ENCODE results near the gene CFAP221. TPM values are rescaled to one million over a fixed set of nuclear protein-coding genes. Genes with fewer than 3 reads are reported as not detected.

The CFAP221 gene
- total RNA-seq, 1 experiment from 2014 or later: 0.20 TPM

- Histone ChIP-seq H2BK20ac (ENCODE audit: low read depth, low read length, poor library complexity, severe bottlenecking) (no peak overlapping the region), H4K20me1 (ENCODE audit: control insufficient read depth, insufficient read depth, insufficient read length) (no peaks in the 10 kb centered on the region), H2BK120ac (ENCODE audit: low read depth, low read length, poor library complexity, severe bottlenecking) (no peak overlapping the region), H3K23ac (ENCODE audit: insufficient read length, low read depth, low read length) (no peak overlapping the region), H3K27ac (ENCODE audit: insufficient read length, low read depth, low read length) (no peak overlapping the region), H3K79me1 (ENCODE audit: insufficient read depth, low read depth, low read length, poor library complexity, severe bottlenecking) (no peaks in the 10 kb centered on the region), H3K9ac (ENCODE audit: extremely low read depth, insufficient read length, low read length) (no peak overlapping the region), H3K4me1 (ENCODE audit: insufficient read depth, low read length) (no peaks in the 10 kb centered on the region), H3K4ac (ENCODE audit: low read depth, low read length) (no peak overlapping the region), H3K23me2 (ENCODE audit: insufficient read length, low read depth, low read length, poor library complexity, severe bottlenecking) (peaks cover 7% of the 10 kb centered on the region), H2BK15ac (ENCODE audit: low read depth, low read length) (no peak overlapping the region), H3K9me3 (ENCODE audit: control insufficient read depth, low read depth, low read length) (no peaks in the 10 kb centered on the region), H2AK5ac (ENCODE audit: insufficient read length, low read length) (no peak overlapping the region), H2AFZ (ENCODE audit: low read length) (no peak overlapping the region), H3T11ph (ENCODE audit: low read length) (no peak overlapping the region), H3K27me3 (ENCODE audit: insufficient read depth, low read length) (no peaks in the 10 kb centered on the region; the same call in 1 of the 2 replicates), H3K4me2 (ENCODE audit: insufficient read depth, insufficient read length, low read length) (no peak overlapping the region), H2BK12ac (ENCODE audit: insufficient read length, low read depth, low read length) (no peak overlapping the region), H4K8ac (replicated peaks; ENCODE audit: insufficient read length, low read depth, low read length) (no peak overlapping the region), H3K14ac (ENCODE audit: insufficient read depth, low read length) (no peak overlapping the region), H4K91ac (ENCODE audit: insufficient read length, low read depth, low read length) (no peak overlapping the region), H4K5ac (ENCODE audit: insufficient read length, low read depth, low read length) (no peak overlapping the region), H3K56ac (ENCODE audit: insufficient read length, low read depth, low read length) (no peak overlapping the region), H3K18ac (ENCODE audit: insufficient read length, low read depth, low read length) (no peak overlapping the region), H3K79me2 (ENCODE audit: insufficient read depth, low read length) (no peaks in the 10 kb centered on the region), H2BK5ac (ENCODE audit: insufficient read length, low read length) (no peak overlapping the region)
- Mint-ChIP-seq H3K36me3 (ENCODE audit: insufficient read depth in 1 of 3, low read depth in 3 of 3) (no peaks in the 10 kb centered on the region), H3K27ac (no peak overlapping the region), H3K4me3 (no peak overlapping the region), H3K9me3 (no peaks in the 10 kb centered on the region; a peak in 1 of 5 replicates), H3K4me1 (peaks cover 12 to 19% of the 10 kb centered on the region in 2 experiments), H3K27me3 (ENCODE audit: low read depth) (peaks cover 30% of the 10 kb centered on the region)
- TF ChIP-seq, protein P1, sequence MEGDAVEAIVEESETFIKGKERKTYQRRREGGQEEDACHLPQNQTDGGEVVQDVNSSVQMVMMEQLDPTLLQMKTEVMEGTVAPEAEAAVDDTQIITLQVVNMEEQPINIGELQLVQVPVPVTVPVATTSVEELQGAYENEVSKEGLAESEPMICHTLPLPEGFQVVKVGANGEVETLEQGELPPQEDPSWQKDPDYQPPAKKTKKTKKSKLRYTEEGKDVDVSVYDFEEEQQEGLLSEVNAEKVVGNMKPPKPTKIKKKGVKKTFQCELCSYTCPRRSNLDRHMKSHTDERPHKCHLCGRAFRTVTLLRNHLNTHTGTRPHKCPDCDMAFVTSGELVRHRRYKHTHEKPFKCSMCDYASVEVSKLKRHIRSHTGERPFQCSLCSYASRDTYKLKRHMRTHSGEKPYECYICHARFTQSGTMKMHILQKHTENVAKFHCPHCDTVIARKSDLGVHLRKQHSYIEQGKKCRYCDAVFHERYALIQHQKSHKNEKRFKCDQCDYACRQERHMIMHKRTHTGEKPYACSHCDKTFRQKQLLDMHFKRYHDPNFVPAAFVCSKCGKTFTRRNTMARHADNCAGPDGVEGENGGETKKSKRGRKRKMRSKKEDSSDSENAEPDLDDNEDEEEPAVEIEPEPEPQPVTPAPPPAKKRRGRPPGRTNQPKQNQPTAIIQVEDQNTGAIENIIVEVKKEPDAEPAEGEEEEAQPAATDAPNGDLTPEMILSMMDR (conservative IDR thresholded peaks at IDR 0.05): no peak
- WGBS (ENCODE audit: extremely low coverage, insufficient read length, low lambda C conversion rate): no CpG with 5 or more reads among the region's 6 CpGs
- DNase-seq: no peak
Observed at GRCh38 chr2:119545754-119546446, 1.7 kb downstream of the CFAP221 start.

Data from H9 (cell line).